Stimulated activated CD8-positive, alpha-beta memory T cell treated with anti-CD3 and anti-CD28 coated beads, Interleukin-4, amount 100 ng/mL, for 48 hours (primary cell): ENCODE measurements around the gene CNIH2.
A peak's percentile ranks its signal among the peaks of the same experiment; 100 is the strongest.
"Not testable (repeated sequence)": the region's sequence is repeated elsewhere in the genome, so short reads cannot be mapped to it uniquely, and the experiment has no call there.

Experiments used
- DNase-seq: peaks from one replicate; pipeline ENCODE4 v3.0.0-alpha.2; 2020

CNIH2 gene

DNA sequence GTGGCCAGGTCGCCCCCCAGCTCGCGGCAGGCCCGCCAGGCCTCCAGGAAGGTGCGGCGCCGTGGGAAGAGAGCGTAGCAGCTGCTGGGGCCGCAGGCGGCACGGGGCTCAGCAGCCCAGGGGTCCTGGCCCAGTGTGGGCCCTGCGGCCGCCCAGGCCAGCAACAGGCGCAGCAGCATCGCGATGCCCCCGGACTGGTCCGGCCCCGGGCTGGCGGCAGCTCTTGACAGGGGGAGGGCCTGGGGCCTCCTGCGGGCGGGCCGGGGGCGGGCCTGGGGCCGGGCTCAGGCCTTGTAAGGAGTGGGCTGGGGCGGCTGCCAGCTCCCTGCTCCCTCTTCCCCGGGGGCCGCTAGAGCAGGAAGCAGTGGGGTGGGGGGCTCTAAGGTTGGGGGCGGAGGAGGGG lies 38.9 kb downstream of the CNIH2 start, which contains the start of gene CD248:
Gene CD248, minus strand, starts transcription at position 196 of the 403 bp plus-strand sequence. Its CDS starts 17 bp downstream, at position 179.
- peak; percentile 36 for DNase-seq

DNA sequence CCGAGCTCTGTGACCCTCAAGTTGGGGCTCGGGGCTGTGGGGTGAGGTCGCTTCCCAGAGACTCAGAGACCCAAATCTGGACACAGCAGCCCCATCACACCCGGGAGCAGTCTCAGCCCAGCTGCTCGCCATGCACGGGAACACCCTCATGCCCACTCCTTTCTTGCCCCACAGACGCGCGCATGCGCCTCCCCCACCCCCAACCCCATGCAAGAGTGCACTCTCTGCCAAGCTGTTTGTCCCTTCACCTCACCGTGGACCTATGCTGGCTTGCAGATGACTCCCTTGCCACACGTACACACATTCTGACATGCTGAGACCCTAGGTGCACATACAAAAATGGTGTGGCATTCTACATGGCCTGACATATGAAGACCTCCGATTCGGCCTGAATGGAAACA lies 39.3 kb downstream of the CNIH2 start:
- DNase-seq = peak; percentile 69

DNA sequence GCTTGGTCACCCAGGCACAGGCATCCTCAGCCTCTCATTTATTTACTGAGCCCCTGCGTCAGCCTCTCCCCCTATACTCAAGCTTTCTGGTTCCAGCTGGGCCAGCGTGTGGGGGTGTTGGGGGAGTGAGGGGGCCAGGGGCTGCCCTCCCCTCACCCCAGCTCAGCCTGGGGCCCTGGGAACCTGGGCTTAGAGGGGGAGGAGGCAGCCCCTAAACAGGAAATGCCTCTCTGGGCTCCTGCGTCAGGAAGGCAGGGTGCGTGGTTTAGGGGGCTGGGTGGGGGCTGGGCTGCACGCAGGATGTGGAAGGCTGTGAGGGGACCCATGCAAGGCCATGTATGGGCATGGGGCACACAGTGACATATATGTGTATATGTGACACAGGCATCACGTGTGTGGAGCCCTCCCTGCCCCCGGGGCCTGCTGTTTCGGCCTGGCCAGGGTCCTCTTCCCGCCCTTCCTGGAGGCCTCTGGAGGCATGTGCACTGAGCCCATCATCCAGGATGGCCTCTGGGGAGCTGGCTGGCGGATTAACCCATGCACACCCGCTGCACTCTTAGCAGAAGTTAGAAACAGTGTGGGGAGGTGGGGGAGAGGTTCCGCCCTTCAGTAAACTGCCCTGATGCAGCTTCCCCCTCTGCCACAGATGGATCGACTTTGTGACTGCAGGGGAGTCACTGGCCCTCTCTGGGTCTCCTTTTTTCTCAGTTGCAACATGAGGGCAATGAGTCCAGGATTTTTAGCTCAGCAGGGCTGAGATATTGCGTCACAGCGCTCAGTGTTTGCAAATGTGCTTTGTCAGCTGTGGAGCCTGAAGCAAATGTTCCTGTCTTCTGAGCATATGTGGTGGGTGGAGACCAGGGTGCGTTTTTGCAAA lies 40.0 kb downstream of the CNIH2 start:
- peak; percentile 73 for DNase-seq

DNA sequence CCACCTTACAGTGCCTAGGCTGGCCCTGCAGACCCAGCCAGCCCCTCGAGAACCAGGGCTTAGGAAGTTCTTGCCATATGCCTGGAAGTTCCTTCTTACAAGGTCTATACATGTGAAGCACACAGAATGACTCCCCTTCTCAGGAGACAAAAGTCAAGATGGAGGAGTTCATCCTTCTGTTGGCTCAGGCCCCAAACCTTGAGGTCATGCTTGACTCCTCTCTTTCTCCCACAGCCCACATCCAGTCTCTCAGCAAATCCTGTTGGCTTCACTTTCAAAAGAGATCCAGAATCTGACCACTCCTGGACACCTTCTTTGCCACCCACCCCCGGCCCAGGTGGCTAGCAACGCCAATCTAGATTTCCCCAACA lies 40.6 kb downstream of the CNIH2 start:
- DNase-seq = no peak

DNA sequence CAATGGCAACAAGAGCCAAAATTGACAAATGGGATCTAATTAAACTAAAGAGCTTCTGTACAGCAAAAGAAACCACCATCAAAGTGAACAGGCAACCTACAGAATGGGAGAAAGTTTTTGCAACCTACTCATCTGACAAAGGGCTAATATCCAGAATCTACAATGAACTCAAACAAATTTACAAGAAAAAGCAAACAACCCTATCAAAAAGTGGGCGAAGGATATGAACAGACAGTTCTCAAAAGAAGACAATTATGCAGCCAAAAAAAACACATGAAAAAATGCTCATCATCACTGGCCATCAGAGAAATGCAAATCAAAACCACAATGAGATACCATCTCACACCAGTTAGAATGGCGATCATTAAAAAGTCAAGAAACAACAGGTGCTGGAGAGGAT lies 42.3 kb downstream of the CNIH2 start:
- DNase-seq = not testable (repeated sequence)

DNA sequence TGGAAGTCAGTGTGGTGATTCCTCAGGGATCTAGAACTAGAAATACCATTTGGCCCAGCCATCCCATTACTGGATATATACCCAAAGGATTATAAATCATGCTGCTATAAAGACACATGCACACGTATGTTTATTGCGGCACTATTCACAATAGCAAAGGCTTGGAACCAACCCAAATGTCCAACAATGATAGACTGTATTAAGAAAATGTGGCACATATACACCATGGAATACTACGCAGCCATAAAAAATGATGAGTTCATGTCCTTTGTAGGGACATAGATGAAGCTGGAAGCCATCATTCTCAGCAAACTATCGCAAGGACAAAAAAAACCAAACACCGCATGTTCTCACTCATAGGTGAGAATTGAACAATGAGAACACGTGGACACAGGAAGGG lies 42.8 kb downstream of the CNIH2 start:
- not testable (repeated sequence) for DNase-seq

DNA sequence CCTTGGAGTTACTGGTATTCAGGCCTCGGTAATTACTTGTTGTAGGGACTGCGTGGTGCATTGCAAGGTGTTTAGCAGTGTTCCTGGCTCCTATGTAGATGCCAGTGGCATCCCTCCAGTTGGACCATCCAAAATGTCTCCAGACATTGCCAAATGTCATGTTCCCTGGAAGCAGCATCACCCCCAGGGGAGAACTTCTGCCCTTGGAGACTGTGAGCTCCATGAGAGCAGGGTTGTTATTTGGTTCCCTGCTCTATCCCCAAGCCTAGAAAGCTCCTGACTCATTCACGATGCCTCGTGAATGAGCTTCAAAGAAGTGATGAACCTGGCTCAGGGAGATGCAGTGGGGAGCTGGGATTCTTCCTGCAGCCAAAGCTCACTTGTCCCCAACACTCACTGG lies 43.6 kb downstream of the CNIH2 start:
- DNase-seq = no peak

DNA sequence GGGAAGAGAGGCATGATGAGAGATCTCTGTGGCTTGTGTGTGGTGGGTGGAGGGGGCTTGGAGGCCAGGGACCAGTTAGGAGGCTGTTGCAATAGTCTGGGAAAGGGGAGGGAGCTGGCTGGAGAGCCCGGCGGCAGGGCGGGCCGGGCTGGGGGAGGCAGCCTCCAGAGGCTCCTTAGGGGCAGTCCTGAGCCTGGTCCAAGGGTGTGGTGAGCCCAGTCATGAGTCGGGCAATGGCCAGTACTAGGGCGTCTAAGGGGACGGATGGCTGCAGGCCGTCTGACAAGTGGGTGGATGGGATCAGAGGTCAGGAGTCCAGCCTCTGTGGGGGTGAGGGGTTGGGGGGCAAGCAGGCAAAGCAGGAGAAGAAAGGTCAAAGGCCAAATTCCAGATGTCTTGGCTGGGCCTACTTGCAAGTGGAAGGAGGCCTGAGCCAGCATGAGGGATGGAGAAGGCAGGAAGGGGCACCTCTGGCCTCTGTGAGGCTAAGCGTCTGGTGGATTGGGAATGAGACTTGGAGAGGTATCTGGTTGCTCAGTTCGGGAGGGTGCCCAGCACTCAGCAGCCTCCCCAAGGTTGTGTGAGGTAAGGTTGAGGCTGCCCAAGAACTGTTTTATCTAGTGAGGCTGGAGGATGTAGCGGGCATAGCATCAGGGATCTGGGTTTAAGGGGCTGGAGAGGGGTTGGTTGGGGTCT lies 44.9 kb downstream of the CNIH2 start:
- DNase-seq = no peak

DNA sequence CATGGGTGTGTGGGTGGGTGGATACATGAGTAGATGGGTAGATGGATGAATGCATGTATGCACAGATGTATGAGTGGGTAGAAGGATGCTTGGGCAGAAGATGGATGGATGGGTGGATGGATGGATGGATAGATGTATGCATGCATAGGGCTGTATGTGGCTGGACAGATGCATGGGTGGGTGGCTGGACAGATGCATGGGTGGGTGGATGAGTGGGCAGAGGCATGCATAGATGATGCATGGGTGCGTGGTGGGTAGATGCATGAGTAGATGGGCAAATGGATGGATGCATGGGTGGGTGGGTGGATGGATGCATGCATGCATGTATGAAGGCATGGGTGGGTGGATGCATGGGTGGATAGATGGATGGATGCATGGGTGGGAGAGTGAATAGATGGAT lies 45.7 kb downstream of the CNIH2 start:
- DNase-seq = no peak

DNA sequence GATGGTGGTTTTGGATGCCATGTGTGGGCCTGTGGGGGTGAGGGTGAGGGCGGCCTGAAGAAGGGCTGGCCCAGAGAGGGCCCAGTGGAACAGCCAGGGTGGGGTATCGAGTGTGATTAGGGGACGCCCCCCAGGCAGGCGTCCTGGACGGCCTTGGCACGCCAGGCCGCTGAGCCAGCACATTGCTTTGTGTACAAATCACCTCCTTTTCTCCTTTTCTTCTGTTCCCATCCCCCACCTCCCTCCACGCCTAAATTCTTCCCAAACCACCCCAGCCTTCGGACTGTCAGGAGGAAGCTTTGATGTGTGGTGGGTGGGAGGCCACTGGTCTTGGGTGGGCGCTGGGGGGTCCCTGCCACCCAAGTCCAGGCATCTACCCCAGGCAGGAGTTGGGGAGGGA lies 46.7 kb downstream of the CNIH2 start:
- no peak for DNase-seq

DNA sequence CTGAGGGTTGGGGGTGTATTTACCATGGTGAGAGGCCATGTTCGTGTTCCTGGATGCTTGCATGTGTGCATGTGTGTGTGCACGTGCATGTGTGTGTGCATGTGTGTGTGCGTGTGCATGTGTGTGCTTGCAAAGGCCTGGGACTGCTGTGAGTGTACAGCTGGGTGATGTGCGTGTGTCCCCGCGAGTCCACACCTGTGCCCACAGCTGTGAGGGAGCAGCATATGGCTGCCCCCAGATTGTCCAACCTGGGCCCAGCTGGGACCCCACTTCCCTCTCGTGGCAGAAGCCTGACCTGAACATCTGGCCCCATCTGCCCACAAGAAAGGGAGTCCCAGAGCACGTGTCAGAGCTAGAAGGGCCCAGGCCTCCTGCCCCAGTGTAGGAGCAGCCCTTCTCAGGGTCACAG lies 47.3 kb downstream of the CNIH2 start:
- no peak for DNase-seq

DNA sequence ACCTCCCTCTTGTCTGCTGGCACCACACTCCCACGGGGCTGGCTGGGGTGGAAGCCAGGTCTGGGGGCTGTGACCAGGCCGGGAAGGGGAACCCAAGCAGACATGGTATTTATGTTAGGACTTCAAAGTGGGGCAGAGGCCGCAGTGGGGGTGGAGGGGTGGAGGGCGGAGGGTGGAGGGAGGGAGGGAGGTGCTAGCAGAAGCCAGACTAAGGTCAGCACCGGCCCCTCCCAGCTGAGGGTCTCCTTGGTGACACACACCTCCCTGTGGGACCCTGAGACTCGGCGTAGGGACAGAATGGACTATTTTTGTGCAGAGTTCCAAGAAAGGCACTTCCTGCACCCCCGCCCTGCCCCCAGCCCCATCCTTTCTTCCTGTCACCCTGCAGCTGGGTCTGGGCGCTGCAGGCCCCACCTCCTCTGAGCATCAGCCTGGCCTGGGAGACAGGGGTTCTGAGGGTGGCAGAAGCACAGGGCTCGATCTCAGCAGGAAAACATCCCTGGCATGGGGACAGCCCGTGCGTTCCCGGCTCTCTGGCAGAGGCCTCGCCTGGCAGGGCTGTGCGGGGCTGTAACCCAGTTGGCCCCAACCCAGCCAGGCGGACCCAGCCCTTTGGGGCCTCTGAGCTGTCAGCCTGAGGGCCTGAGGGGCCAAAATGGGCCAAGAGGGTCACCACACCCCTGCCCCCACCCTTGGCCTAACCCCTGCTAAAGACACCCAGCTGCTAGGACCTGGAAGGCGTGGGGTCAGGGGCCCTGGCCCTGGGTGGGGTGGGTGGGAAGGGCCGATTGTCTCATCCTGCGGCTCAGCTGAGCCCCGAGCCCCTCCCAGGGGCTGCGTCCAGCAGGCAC lies 48.5 kb downstream of the CNIH2 start:
- DNase-seq = no peak

DNA sequence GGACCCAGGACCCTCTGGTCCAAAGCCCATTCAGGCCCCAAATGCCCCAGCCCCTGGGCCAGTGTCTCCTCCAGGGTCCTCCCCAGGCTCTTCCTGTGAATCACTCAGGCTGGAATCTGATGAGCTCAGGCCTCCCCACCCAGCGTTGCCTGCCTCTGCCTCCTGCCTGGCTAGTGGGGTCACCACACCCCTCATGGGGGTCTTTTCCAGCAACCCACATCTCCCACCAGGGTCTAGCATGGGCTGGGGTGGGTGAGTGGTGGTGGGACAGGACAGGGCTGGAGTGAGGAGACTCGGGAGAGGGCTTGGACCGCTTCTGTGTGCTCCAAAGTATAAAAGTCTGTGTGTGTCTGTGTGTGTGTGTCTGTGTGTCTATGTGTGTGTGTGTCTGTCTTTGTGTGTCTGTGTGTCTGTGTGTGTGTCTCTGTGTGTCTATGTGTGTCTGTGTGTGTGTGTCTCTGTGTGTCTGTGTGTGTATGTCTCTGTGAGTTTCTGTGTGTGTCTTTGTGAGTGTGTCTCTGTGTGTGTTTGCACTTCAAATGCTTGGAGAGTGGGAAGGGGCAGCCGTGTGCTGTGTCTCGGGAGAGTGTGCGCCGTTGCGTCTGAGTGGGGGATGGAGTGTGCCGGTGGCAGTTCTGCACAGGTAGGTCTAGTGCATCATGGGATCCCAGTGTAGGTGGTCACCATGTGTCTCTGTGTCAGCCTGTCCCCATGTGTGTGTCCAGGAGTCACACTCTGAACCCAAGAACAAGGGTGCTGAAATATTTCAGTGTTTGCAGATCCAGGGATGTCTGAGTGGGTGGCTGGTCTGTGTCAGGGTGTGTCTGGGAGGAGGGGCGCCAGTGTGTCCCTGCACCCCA lies 49.4 kb downstream of the CNIH2 start:
- DNase-seq = no peak

DNA sequence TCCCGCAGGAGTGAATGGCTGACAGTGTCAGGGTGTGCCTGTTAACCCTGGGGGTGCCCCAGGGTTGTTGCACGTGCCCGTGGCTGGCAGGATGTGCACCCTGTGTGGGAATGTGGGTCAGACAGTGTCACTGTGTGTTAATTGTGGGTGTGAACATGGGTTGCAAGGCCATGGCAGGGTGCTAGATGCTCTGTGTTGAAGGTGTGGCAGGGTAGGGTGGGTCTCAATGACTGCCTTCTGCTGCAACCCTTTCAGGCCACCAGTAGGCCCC lies 50.0 kb downstream of the CNIH2 start:
- no peak for DNase-seq

DNA sequence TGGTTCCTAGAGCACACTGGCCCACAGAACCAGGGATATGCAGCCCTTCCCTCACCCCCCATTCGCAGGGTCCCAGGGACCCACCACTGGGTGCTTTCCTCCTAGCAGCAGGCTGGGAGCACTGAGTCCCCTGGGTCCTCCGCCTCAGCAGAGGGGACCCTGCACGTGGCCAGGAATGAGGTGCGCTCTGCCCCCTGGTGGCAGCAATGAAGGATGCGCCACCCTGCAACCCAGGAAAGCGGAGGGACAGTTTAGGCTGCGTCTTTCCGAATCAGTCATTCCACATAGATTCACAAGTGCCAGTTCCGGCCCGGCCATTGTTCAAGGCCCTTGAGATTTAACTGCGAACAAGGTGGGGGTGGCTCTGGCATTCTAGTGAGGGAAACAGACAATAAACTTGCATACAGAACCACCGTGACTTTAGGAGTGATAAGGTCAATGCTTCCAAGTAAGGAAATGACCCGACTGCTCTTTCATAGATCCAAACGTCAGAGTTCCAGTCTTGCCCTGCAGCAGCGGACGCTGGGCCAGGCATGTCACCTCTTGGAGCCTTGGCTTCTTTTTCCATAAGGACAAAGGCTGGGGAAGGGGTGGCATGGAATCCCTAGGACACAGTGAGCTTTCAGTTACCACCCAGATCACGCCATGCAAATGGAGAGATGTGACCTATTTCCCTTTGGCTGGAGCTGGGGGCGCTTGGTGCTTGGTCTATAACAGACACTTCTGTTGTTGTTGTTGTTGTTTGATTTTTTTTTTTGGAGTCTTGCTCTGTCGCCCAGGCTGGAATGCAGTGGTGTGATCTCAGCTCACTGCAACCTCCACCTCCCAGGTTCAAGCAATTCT lies 50.5 kb downstream of the CNIH2 start:
- DNase-seq = peak; percentile 89

DNA sequence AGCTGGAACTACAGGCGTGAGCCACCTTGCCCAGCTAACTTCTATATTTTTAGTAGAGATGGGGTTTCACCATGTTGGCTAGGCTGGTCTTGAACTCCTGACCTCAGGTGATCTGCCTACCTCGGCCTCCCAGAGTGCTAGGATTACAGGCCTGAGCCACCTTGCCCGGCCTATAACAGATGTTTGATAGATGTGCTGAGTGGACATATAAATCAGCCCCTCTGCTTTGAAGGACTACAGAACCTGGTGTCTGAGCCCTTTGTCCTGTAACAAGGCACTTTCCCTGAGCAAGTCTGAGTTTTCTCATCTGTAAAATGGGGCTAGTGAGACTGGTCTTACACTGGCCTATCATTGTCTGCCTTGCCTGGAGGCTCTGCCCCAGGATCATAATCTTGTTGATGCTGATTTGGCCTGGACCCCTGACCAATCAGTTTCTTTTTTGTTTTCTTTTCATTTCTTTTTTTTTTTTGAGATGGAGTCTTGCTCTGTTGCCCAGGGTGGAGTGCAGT lies 51.2 kb downstream of the CNIH2 start:
- no peak for DNase-seq

DNA sequence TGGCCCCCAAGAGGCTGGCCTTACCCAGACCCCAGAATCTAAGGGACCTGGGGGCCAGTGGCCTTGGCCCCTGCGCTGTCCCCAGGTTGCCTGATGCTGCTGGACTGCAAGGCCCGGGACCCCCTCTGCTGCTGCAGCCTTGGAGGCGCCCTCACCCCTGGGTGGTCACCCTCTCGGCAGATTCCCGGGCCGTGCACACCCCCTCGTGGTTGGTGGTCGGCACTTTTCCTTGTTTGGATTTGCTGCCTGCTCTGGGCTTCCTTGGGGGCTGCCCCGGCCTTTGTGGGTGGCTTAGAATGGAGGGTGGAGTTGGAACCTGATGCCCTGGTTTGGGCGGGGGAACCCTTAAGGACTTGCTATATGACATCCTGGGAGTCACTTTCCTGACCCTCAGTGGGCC lies 53.0 kb downstream of the CNIH2 start:
- no peak for DNase-seq

DNA sequence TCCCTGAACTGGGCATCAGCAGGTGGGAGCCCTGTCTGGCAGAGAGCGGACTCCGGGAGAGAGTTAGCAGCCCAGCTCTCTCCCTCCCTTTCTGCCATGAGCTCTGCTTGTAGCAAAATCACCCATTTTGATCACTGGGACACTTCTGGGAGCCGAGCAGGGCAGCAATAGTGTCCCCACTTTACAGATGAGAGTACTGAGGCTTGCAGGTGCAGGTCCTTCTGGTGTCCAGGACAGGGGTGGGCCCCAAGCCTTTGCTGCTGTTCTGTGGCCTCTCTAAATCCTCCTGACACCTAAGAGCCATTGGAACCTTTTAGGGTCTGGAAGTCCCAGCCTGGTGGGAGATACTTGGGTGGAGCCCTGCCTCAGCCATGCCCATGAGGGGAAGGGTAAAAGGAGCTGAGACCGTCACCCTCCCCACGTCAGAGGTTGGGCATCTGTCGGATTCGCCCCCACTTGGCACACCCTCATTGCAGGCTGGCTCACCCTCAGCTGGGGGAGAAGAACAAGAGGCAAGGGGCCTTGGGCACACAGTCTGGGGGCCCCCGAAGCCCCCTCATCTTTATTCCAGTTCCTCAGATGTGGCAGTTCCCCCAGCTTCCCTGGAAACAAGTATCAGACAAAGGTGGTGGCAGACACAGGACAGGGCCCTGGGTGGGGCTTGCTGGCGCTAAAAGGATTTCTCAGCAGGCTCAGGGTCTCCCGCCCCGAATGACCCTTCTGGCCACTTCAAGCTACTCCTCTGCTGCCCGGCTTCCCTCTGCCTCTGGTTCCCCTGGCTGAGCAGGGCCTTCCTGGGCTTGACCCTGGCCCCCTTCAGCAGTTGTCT lies 53.8 kb downstream of the CNIH2 start:
- no peak for DNase-seq

DNA sequence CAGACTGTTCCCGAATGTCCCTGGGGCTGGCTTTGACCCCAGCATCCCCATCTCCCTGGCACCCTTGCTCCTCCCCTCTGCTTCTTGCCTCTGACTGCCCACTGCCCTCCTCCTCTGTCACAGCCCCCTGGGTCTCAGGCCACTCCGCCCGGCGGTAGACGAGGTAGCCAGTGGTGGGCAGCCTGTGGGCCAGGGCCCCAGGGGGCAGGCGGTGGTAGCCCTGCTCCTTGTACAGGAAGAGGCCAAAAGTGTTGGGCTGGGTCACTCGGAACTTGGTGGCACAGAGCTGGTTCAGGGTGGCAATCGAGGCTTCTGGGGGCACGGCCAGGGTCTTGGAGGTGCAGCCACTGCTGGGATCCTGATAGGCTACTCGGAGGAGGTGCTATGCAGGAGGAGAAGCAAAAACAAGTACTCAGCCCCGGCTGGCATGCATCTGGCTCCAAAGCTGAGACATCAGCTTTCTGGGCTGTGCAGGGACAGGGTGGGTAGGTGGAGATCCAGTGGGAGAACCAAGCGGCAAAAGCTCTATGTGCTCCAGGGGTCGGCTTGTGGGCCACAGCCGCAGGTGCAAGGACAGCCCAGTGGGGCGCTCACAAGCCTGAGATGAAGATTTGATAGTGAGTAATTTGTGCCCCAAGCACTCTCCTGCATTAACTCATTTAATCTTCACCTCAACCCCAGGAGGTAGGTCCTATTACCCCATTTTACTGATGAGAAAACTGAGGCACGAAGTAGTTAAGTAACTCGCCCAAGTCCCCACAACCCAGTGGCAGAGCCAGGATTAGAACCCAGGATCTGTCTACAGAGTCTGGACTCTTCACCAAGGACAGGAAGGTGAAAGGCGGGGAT lies 54.6 kb downstream of the CNIH2 start:
- DNase-seq = no peak
